NB4 (cell line): ENCODE data around the gene ACOX1.
"Not testable (repeated sequence)": the region's sequence is repeated elsewhere in the genome, so short reads cannot be mapped to it uniquely, and the experiment has no call there.

ENCODE experiments used
- MYC ChIP-seq: IDR thresholded peaks from 2 replicates; pipeline ENCODE4 v1.6.1; 2011; ENCODE audit warnings: low read depth, low read length
- POLR2A ChIP-seq: IDR thresholded peaks from 2 replicates; pipeline ENCODE4 v1.6.1; 2011; ENCODE audit warnings: mild to moderate bottlenecking; ENCODE audit not compliant: insufficient read length; ENCODE audit errors: extremely low read depth
- TF ChIP-seq, protein P1 (sequence below): IDR thresholded peaks from one replicate; pipeline ENCODE4 v1.5.1; 2012; ENCODE audit warnings: low read depth, low read length

- TF ChIP-seq, protein P1, sequence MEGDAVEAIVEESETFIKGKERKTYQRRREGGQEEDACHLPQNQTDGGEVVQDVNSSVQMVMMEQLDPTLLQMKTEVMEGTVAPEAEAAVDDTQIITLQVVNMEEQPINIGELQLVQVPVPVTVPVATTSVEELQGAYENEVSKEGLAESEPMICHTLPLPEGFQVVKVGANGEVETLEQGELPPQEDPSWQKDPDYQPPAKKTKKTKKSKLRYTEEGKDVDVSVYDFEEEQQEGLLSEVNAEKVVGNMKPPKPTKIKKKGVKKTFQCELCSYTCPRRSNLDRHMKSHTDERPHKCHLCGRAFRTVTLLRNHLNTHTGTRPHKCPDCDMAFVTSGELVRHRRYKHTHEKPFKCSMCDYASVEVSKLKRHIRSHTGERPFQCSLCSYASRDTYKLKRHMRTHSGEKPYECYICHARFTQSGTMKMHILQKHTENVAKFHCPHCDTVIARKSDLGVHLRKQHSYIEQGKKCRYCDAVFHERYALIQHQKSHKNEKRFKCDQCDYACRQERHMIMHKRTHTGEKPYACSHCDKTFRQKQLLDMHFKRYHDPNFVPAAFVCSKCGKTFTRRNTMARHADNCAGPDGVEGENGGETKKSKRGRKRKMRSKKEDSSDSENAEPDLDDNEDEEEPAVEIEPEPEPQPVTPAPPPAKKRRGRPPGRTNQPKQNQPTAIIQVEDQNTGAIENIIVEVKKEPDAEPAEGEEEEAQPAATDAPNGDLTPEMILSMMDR = not testable (repeated sequence)
- TF ChIP-seq POLR2A, MYC: not testable (repeated sequence)
These were observed 3.8 kb downstream of the ACOX1 start for GRCh38 chr17:75975187-75975586.
